Stimulated activated naive B cell treated with anti-CD40 and anti-IgM and Interleukin-4, amounts not matched to agents 10 μg/mL and 1 μg/mL and 100 μg/mL, for 72 hours (primary cell): ENCODE measurements around the gene ALPK3.

Source experiments
- ATAC-seq, 2 donors: fragments of 150-1000 bp; cut with Tn5 transposase; replicated peaks; 2 replicates each; pipeline ENCODE4 v1.10.0; 2021; ENCODE audit warnings: moderate library complexity in 1 of 2
- DNase-seq: peaks from one replicate; pipeline ENCODE4 v3.0.0; 2021
- H3K27ac Mint-ChIP-seq: one replicate; pipeline ENCODE4 v1.8.0; 2022; ENCODE audit warnings: mild to moderate bottlenecking, mixed read lengths
- H3K27me3 Mint-ChIP-seq, 2 donors: one replicate each; pipeline ENCODE4 v1.8.0; 2022; ENCODE audit warnings: mixed read lengths in 2 of 2
- H3K36me3 Mint-ChIP-seq, 2 donors: one replicate each; pipeline ENCODE4 v1.8.0; 2022; ENCODE audit warnings: mixed read lengths in 2 of 2, mild to moderate bottlenecking in 1 of 2
- H3K4me1 Mint-ChIP-seq, 2 donors: one replicate each; pipeline ENCODE4 v1.8.0; 2022; ENCODE audit warnings: mixed read lengths in 2 of 2, mild to moderate bottlenecking in 1 of 2
- H3K4me3 Mint-ChIP-seq, 2 donors: one replicate each; pipeline ENCODE4 v1.8.0; 2022; ENCODE audit warnings: mild to moderate bottlenecking in 2 of 2, mixed read lengths in 2 of 2, moderate library complexity in 1 of 2
- H3K9me3 Mint-ChIP-seq, 2 donors: one replicate each; pipeline ENCODE4 v1.8.0; 2022; ENCODE audit warnings: mixed read lengths in 2 of 2, mild to moderate bottlenecking in 1 of 2

The ALPK3 gene, protein sequence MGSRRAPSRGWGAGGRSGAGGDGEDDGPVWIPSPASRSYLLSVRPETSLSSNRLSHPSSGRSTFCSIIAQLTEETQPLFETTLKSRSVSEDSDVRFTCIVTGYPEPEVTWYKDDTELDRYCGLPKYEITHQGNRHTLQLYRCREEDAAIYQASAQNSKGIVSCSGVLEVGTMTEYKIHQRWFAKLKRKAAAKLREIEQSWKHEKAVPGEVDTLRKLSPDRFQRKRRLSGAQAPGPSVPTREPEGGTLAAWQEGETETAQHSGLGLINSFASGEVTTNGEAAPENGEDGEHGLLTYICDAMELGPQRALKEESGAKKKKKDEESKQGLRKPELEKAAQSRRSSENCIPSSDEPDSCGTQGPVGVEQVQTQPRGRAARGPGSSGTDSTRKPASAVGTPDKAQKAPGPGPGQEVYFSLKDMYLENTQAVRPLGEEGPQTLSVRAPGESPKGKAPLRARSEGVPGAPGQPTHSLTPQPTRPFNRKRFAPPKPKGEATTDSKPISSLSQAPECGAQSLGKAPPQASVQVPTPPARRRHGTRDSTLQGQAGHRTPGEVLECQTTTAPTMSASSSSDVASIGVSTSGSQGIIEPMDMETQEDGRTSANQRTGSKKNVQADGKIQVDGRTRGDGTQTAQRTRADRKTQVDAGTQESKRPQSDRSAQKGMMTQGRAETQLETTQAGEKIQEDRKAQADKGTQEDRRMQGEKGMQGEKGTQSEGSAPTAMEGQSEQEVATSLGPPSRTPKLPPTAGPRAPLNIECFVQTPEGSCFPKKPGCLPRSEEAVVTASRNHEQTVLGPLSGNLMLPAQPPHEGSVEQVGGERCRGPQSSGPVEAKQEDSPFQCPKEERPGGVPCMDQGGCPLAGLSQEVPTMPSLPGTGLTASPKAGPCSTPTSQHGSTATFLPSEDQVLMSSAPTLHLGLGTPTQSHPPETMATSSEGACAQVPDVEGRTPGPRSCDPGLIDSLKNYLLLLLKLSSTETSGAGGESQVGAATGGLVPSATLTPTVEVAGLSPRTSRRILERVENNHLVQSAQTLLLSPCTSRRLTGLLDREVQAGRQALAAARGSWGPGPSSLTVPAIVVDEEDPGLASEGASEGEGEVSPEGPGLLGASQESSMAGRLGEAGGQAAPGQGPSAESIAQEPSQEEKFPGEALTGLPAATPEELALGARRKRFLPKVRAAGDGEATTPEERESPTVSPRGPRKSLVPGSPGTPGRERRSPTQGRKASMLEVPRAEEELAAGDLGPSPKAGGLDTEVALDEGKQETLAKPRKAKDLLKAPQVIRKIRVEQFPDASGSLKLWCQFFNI (N-terminal part only)

DNA sequence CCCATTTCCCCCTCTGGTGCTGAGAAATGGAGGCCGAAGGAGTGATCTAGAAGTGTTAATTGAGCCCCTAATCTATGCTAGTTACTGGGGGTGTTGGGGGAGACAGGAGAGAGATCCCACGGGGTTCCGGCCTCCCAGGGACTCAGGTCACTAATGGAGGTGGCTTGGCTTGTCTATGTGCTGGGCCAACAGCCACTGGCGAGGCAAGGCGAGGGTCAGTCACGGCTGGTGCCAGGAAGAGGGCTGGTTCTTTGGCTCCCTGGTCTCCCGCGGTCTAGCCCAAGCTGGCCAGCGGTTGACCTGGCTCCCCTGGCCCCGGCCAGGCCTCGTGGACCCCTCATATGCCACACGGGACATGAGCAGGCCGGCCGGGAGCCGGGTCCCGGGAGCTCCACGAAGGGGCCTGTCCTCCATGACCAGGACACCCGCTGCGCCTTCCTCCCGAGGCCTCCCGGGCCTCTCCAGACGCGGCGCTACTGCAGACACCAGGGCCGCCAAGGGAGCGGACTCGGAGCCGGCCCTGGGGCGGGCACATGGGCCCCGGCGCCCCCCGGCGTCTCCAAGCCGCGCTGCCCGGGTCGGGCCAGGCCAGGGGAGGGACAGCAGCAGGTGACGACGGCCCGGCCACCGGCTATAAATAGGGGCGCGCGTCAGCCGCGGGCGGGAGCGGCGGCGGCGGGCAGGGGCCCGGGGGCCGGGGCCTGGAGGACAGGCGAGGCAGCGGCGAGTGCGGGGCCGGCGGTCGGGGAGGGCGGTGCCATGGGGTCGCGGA lies at the start of gene ALPK3:
TSS of gene ALPK3 (plus strand) at position 663 of the 772 bp plus-strand sequence. CDS start at position 760, 97 bp downstream.
- DNase-seq = no peak
- Mint-ChIP-seq H3K9me3 (no peaks in the 10 kb centered on the region), H3K27me3 (peaks cover 22 to 27% of the 10 kb centered on the region in 2 donors), H3K4me3 (peak within 1 kb of the TSS in 1 of 2 donors; percentile 41), H3K4me1 (peaks cover 6 to 13% of the 10 kb centered on the region in 2 donors), H3K36me3 (peaks cover 7 to 16% of the 10 kb centered on the region in 2 donors), H3K27ac (peak within 1 kb of the TSS; percentile 33)
- peak; percentile 33 to 56 for ATAC-seq

DNA sequence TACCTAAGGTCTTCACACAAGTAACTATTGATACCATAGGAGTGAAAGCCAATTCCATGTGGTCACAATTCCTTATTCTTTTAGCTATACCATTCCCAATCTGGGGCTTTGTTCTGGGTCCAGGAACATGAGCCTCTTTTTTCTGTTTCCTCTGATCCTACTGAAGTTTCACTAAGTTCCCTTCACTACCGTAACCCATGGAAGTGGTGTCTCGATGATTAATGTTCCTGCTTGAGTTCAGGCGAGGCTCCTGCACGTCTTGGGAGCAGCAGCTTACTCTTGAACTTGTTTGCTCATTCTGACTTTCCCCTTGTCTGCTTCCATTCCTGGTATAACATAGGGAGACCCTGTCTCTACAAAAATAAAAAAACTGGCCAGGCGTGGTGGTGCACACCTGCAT lies 45.1 kb upstream of the ALPK3 start:
- H3K4me1 Mint-ChIP-seq = peaks cover 23 to 46% of the 10 kb centered on the region in 2 donors
- no peaks in the 10 kb centered on the region for H3K27me3 Mint-ChIP-seq
- no peak for DNase-seq
- peaks cover 39 to 43% of the 10 kb centered on the region in 2 donors for H3K36me3 Mint-ChIP-seq
- H3K4me3 Mint-ChIP-seq = no peak overlapping the region
- no peak for ATAC-seq
- peak overlapping the region; percentile 70 for H3K27ac Mint-ChIP-seq
- H3K9me3 Mint-ChIP-seq = peaks cover 0 to 3% of the 10 kb centered on the region in 2 donors

DNA sequence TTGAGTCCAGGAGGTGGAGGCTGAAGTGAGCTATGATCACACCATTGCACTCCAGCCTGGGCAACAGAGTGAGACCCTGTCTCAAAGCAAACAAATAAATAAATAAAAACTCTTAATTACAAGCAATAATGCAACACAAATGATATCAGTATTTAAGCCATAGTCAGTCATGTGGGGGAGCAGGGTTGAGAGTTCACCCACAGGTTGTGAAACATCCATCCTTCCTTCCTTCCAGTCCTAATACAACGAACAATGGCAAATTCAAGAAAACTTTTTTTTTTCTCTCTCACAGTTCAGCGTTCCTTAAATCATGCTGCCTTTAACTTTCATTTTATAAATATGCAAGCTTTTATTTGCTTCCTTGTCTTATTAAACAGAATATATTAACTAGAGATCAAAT lies 44.7 kb upstream of the ALPK3 start:
- peak overlapping the region; percentile 70 for H3K27ac Mint-ChIP-seq
- H3K4me3 Mint-ChIP-seq = no peak overlapping the region
- H3K4me1 Mint-ChIP-seq = peaks cover 23 to 46% of the 10 kb centered on the region in 2 donors
- no peak for ATAC-seq
- H3K9me3 Mint-ChIP-seq = peaks cover 0 to 3% of the 10 kb centered on the region in 2 donors
- H3K36me3 Mint-ChIP-seq = peaks cover 36 to 43% of the 10 kb centered on the region in 2 donors
- no peaks in the 10 kb centered on the region for H3K27me3 Mint-ChIP-seq
- DNase-seq = no peak

DNA sequence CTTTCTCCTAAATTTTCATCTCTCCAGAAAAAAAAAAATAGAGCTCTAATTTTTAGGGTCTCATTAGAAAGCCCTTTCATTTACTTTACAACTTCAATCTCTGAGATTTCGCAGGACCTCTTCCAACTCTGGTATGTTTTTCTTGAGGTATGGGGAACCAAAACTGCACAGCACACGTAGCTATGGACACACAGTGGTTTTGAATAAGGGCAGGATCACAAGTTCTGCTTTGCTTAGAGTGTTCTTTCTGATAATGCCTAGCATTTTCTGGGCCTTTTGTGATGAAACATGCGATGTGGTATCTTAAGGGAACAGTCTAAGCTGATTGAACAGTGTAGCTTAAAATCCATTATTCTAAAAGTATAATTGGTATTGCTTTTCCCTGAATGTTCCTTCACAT lies 43.4 kb upstream of the ALPK3 start:
- peaks cover 42 to 46% of the 10 kb centered on the region in 2 donors for H3K36me3 Mint-ChIP-seq
- H3K4me3 Mint-ChIP-seq = peak overlapping the region; percentile 1 to 31
- peak overlapping the region; percentile 70 for H3K27ac Mint-ChIP-seq
- H3K27me3 Mint-ChIP-seq = no peaks in the 10 kb centered on the region
- ATAC-seq (peak; percentile 96 to 98), DNase-seq (no peak)
- peaks cover 0 to 3% of the 10 kb centered on the region in 2 donors for H3K9me3 Mint-ChIP-seq
- H3K4me1 Mint-ChIP-seq = peaks cover 27 to 56% of the 10 kb centered on the region in 2 donors

DNA sequence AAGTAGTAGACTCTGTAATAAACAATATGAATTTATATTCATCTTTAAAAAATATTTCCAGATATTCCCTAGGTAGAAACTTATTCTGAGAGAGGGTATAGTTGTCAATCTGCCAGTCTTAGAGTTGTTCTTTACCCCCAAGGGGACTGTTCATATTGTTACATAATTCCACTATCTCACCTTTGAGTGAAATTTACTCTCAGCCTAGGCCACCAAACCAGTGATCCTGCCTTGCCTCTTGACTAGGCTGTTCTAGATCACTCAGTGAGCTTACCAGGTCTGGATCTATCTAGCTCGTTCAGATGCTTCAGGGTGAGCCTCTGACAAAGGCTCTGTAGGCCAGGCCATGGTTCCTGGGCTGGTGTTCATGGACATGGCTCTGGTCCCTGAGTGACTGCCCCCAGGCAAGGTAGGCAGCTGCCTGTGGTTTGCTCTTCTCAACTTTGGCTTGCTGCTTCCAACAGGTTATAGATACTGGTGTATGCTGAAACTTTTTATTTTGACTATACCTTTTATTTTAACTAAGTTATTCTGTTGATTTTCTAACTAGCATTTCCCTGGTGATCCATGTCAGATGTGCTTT lies 41.2 kb upstream of the ALPK3 start:
- H3K4me3 Mint-ChIP-seq = no peak overlapping the region
- peaks cover 23 to 51% of the 10 kb centered on the region in 2 donors for H3K4me1 Mint-ChIP-seq
- ATAC-seq = no peak
- H3K27ac Mint-ChIP-seq = no peak overlapping the region
- no peak for DNase-seq
- peaks cover 0 to 3% of the 10 kb centered on the region in 2 donors for H3K9me3 Mint-ChIP-seq
- H3K36me3 Mint-ChIP-seq = peaks cover 34 to 35% of the 10 kb centered on the region in 2 donors
- no peaks in the 10 kb centered on the region for H3K27me3 Mint-ChIP-seq

DNA sequence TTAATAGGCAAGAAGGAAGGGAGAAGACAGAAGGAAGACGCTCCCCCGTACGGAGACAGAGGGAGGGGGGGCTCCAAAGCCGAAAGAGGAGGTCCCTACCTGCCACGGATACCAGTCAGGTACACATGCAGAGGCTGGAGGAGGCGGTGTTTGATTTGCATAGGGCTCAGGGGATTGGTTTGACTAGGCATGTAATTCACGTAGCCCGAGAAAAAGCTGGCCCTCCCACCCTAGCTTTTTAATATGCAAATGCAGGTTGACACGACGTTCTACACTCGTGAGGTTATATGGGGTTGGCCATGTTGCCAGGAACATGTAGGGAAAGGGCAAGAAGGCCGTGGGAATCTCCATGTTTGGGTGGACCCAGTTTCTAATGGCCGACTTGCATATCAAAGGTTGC lies 39.0 kb upstream of the ALPK3 start:
- H3K27me3 Mint-ChIP-seq = no peaks in the 10 kb centered on the region
- peaks cover 19 to 32% of the 10 kb centered on the region in 2 donors for H3K4me1 Mint-ChIP-seq
- H3K4me3 Mint-ChIP-seq = no peak overlapping the region
- ATAC-seq (no peak), DNase-seq (no peak)
- peak overlapping the region; percentile 49 for H3K27ac Mint-ChIP-seq
- peaks cover 27 to 32% of the 10 kb centered on the region in 2 donors for H3K36me3 Mint-ChIP-seq
- peaks cover 0 to 3% of the 10 kb centered on the region in 2 donors for H3K9me3 Mint-ChIP-seq

DNA sequence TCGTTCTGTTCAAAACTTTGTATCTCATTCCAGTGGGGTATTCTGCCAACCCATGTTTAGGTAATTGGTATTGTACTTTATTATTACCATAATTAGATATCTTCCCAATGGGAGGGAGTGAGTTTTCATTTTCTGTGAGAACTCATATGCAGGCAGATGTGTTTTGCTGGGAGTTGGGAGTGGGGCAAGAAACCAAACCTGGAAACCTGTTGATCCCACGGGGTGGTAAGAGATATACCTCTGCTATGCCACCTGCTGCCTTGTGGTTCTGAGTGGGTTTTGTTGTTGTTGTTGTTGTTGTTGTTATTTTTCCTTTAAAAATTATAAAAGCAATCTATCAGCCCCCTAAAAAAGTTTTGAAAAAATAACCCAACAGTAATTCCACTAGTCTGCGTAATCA lies 36.7 kb upstream of the ALPK3 start:
- no peaks in the 10 kb centered on the region for H3K27me3 Mint-ChIP-seq
- DNase-seq = no peak
- no peak for ATAC-seq
- H3K4me1 Mint-ChIP-seq = peaks cover 21 to 45% of the 10 kb centered on the region in 2 donors
- no peak overlapping the region for H3K4me3 Mint-ChIP-seq
- H3K27ac Mint-ChIP-seq = no peak overlapping the region
- H3K36me3 Mint-ChIP-seq = peaks cover 41 to 42% of the 10 kb centered on the region in 2 donors
- H3K9me3 Mint-ChIP-seq = no peaks in the 10 kb centered on the region

DNA sequence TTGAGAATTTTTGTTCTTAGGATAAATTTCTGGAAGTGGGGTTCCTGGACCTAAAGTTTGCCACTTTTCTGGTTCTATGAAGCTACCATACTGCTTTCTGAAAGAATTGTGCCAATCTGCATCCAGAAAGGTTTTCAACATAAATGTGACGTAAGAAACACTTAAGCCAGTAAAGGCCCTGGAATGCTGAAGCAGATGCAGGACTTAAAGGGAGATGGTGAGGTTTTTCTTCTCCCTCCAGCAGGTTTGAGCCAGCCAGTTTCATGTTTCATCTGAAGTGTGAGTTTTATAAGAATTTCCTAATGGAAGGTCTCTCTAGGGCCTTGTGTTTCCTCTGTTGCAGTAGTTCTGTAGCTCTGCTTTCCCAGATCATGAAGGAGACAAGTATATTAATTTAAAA lies 35.7 kb upstream of the ALPK3 start:
- H3K4me1 Mint-ChIP-seq = peaks cover 28 to 55% of the 10 kb centered on the region in 2 donors
- peaks cover 45 to 49% of the 10 kb centered on the region in 2 donors for H3K36me3 Mint-ChIP-seq

DNA sequence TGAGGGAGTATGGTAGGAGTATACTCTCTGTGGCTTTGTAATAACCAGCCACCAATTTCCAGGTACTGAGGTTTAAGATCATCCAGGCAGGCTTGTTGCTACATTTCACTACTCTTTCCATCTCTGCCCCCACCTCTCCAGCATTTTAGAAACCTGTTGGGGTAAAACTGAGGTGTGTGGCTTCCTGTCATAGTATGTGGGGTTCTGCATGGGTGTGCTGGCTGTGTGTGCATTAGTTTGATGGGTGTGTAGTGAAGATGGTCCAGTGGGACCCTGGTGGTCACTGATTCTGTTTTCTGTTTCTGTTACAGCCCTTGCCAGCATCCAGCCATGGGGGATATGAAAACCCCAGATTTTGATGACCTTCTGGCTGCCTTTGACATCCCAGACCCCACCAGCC lies 34.8 kb upstream of the ALPK3 start:
- DNase-seq (no peak), ATAC-seq (peak; percentile 51 to 68)
- Mint-ChIP-seq H3K27ac (peak overlapping the region; percentile 20), H3K4me1 (peaks cover 30 to 61% of the 10 kb centered on the region in 2 donors), H3K27me3 (no peaks in the 10 kb centered on the region), H3K4me3 (no peak overlapping the region), H3K9me3 (no peaks in the 10 kb centered on the region), H3K36me3 (peaks cover 47 to 53% of the 10 kb centered on the region in 2 donors)

More for the DNA sequence above, 35.7 kb upstream of the ALPK3 start:
- Mint-ChIP-seq H3K27ac (no peak overlapping the region), H3K27me3 (no peaks in the 10 kb centered on the region), H3K9me3 (no peaks in the 10 kb centered on the region), H3K4me3 (no peak overlapping the region)
- no peak for ATAC-seq
- DNase-seq = no peak

DNA sequence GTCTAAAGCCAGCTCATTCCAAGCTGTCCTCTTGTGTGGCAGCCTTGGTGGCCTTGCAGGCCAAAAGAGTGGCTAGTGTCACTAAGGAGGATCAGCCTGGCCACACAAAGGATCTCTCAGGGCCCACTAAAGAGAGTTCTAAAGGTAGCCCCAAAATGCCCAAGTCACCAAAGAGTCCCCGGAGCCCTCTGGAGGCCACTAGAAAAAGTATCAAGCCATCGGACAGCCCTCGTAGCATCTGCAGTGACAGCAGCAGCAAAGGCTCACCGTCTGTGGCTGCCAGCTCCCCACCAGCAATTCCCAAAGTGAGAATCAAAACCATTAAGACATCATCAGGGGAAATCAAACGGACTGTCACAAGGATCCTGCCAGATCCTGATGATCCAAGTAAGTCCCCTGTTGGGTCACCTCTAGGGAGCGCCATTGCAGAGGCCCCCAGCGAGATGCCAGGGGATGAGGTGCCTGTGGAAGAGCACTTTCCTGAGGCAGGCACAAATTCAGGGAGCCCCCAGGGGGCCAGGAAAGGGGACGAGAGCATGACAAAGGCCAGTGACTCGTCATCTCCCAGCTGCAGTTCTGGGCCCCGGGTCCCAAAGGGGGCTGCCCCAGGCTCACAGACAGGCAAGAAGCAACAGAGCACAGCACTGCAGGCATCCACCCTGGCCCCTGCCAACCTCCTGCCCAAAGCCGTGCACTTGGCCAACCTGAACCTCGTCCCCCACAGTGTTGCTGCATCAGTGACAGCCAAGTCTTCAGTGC lies 33.5 kb upstream of the ALPK3 start:
- Mint-ChIP-seq H3K27me3 (no peaks in the 10 kb centered on the region), H3K4me3 (no peak overlapping the region), H3K36me3 (peaks cover 42 to 53% of the 10 kb centered on the region in 2 donors), H3K4me1 (peaks cover 34 to 64% of the 10 kb centered on the region in 2 donors), H3K27ac (peak overlapping the region; percentile 69), H3K9me3 (no peaks in the 10 kb centered on the region)
- DNase-seq = no peak
- no peak for ATAC-seq

DNA sequence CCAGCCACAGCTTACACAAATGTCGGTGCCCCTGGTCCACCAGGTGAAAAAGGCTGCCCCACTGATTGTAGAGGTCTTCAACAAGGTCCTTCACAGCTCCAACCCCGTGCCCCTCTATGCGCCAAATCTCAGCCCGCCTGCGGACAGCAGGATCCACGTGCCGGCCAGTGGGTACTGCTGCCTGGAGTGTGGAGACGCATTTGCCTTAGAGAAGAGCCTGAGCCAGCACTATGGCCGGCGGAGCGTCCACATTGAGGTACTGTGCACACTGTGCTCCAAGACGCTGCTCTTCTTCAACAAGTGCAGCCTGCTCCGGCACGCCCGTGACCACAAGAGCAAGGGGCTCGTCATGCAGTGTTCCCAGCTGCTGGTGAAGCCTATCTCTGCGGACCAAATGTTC lies 32.9 kb upstream of the ALPK3 start:
- no peaks in the 10 kb centered on the region for H3K9me3 Mint-ChIP-seq
- no peaks in the 10 kb centered on the region for H3K27me3 Mint-ChIP-seq
- DNase-seq (no peak), ATAC-seq (no peak)
- H3K4me1 Mint-ChIP-seq = peaks cover 34 to 64% of the 10 kb centered on the region in 2 donors
- H3K27ac Mint-ChIP-seq = peak overlapping the region; percentile 20
- peaks cover 41 to 52% of the 10 kb centered on the region in 2 donors for H3K36me3 Mint-ChIP-seq
- no peak overlapping the region for H3K4me3 Mint-ChIP-seq

DNA sequence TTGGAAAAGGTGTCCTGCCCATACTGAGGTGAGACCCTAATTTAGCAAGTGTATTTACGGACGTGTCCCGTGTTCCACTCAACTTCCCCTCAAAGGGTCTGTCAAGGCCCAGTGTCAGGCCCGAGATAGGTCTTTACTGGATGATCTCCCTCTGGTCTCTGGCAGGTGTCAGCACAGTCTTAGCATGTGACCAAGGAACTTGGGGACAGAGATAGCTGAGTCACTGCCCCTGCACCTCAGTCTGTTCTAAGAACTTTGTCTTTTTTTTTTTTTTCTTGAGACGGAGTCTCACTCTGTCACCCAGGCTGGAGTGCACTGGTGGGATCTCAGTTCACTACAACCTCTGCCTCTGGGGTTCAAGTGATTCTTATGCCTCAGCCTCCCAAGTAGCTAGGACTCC lies 32.1 kb upstream of the ALPK3 start:
- no peaks in the 10 kb centered on the region for H3K9me3 Mint-ChIP-seq
- peaks cover 36 to 66% of the 10 kb centered on the region in 2 donors for H3K4me1 Mint-ChIP-seq
- DNase-seq = no peak
- peak in 1 of 2 donors; percentile 22 for ATAC-seq
- peak overlapping the region; percentile 21 for H3K27ac Mint-ChIP-seq
- peaks cover 38 to 51% of the 10 kb centered on the region in 2 donors for H3K36me3 Mint-ChIP-seq
- H3K27me3 Mint-ChIP-seq = no peaks in the 10 kb centered on the region
- no peak overlapping the region for H3K4me3 Mint-ChIP-seq
